NCI-H2107 treated with DMSO at 0.1 percent for 48 hours (cell line): ENCODE measurements around the gene COL6A2.

Experiments
- DNase-seq: peaks from one replicate; lab custom pipeline; 2025; ENCODE audit not compliant: unreplicated experiment; lab: John Stamatoyannopoulos, UW

COL6A2 gene

GRCh38 chr21:46112725-46113215, 14.9 kb downstream of the COL6A2 start:
- DNase-seq, result no peak

GRCh38 chr21:46113497-46114176, 15.7 kb downstream of the COL6A2 start:
- no peak for DNase-seq

- DNase-seq, result no peak
Measured at GRCh38 chr21:46114963-46115362, 17.1 kb downstream of the COL6A2 start.

- no peak for DNase-seq
Measured at GRCh38 chr21:46115441-46116188, 17.7 kb downstream of the COL6A2 start.

GRCh38 chr21:46116189-46116775, 18.4 kb downstream of the COL6A2 start:
- no peak for DNase-seq

GRCh38 chr21:46116776-46117585, 19.1 kb downstream of the COL6A2 start:
- no peak for DNase-seq

GRCh38 chr21:46117586-46118315, 19.8 kb downstream of the COL6A2 start:
- no peak for DNase-seq

GRCh38 chr21:46118316-46119143, 20.6 kb downstream of the COL6A2 start:
- no peak for DNase-seq

GRCh38 chr21:46119144-46119636, 21.3 kb downstream of the COL6A2 start:
- no peak for DNase-seq

- DNase-seq, result no peak
Measured at GRCh38 chr21:46119637-46120271, 21.8 kb downstream of the COL6A2 start.

- no peak for DNase-seq
Measured at GRCh38 chr21:46120301-46121285, 22.7 kb downstream of the COL6A2 start.

GRCh38 chr21:46121286-46122221, 23.6 kb downstream of the COL6A2 start:
- no peak for DNase-seq

GRCh38 chr21:46122237-46122671, 24.3 kb downstream of the COL6A2 start:
- DNase-seq, result no peak

- DNase-seq, result no peak
Measured at GRCh38 chr21:46122758-46123683, 25.1 kb downstream of the COL6A2 start.

- no peak for DNase-seq
Measured at GRCh38 chr21:46124083-46124925, 26.4 kb downstream of the COL6A2 start.
